CD8-positive, alpha-beta memory T cell (primary cell): ENCODE results near the gene TNIK. TPM values are rescaled to one million over a fixed set of nuclear protein-coding genes. Genes with fewer than 3 reads are reported as not detected.

ENCODE experiments used
- CTCF ChIA-PET: fragments of 350-600 bp; sonication (Branson Sonifier 250); formaldehyde crosslinking; loops from one replicate; lab custom pipeline; 2021; ENCODE audit warnings: antibody characterized with exemption; lab: Charles Lee
- POLR2A ChIA-PET: fragments of 350-600 bp; sonication (Branson Sonifier 250); formaldehyde crosslinking; loops from one replicate; lab custom pipeline; 2021; ENCODE audit warnings: antibody characterized with exemption; lab: Charles Lee
- DNase-seq, 5 donors: peaks; one replicate each; pipeline versions ENCODE4 v3.0.0 to v3.0.0-alpha.2; 2020 to 2022; ENCODE audit warnings: mixed read lengths in 1 of 5
- H3K27ac ChIP-seq: one replicate; pipeline ENCODE4 v1.7.0; 2013; ENCODE audit warnings: low read depth, mild to moderate bottlenecking, low read length, moderate library complexity
- H3K27me3 ChIP-seq: 2 replicates; pipeline ENCODE4 v1.7.0; 2013; ENCODE audit warnings: low read length, mild to moderate bottlenecking; ENCODE audit not compliant: insufficient read depth, poor library complexity, severe bottlenecking
- H3K36me3 ChIP-seq: 2 replicates; pipeline ENCODE4 v1.7.0; 2013; ENCODE audit warnings: mild to moderate bottlenecking, low read length, moderate library complexity; ENCODE audit not compliant: insufficient read depth
- H3K4me1 ChIP-seq: 2 replicates; pipeline ENCODE4 v1.7.0; 2013; ENCODE audit warnings: mild to moderate bottlenecking, low read length, moderate library complexity; ENCODE audit not compliant: insufficient read depth
- H3K4me3 ChIP-seq: 2 replicates; pipeline ENCODE4 v1.7.0; 2013; ENCODE audit warnings: mild to moderate bottlenecking, low read length
- H3K9me3 ChIP-seq: 2 replicates; pipeline ENCODE4 v1.7.0; 2013; ENCODE audit warnings: mild to moderate bottlenecking, low read length
- H3K27ac Mint-ChIP-seq, 8 donors: one replicate each; pipeline ENCODE4 v1.8.0; 2020 to 2021; ENCODE audit warnings: mixed read lengths in 8 of 8, mild to moderate bottlenecking in 6 of 8, inconsistent platforms in 3 of 8, moderate library complexity in 3 of 8
- H3K27me3 Mint-ChIP-seq, 2 donors: one replicate each; pipeline ENCODE4 v1.8.0; 2020 to 2021; ENCODE audit warnings: mixed read lengths in 2 of 2, mild to moderate bottlenecking in 1 of 2, moderate library complexity in 1 of 2
- H3K36me3 Mint-ChIP-seq, 3 donors: one replicate each; pipeline ENCODE4 v1.8.0; 2020 to 2021; ENCODE audit warnings: mixed read lengths in 3 of 3, inconsistent platforms in 1 of 3, mild to moderate bottlenecking in 1 of 3
- H3K4me1 Mint-ChIP-seq, 3 donors: one replicate each; pipeline ENCODE4 v1.8.0; 2020 to 2021; ENCODE audit warnings: mixed read lengths in 3 of 3, inconsistent platforms in 1 of 3, mild to moderate bottlenecking in 1 of 3
- H3K4me3 Mint-ChIP-seq, 7 donors: one replicate each; pipeline ENCODE4 v1.8.0; 2020 to 2021; ENCODE audit warnings: mixed read lengths in 7 of 7, mild to moderate bottlenecking in 6 of 7, moderate library complexity in 4 of 7, inconsistent platforms in 2 of 7
- H3K9me3 Mint-ChIP-seq, 5 donors: one replicate each; pipeline ENCODE4 v1.8.0; 2020 to 2022; ENCODE audit warnings: mixed read lengths in 5 of 5, mild to moderate bottlenecking in 3 of 5, moderate library complexity in 2 of 5, inconsistent platforms in 1 of 5
- polyA plus RNA-seq: library from polyadenylated mRNA; unstranded; fragments of 300-500 nt; fragmentation: Illumina TruSeq; gene quantifications from one replicate; pipeline ENCODE4 v1.2.3, GENCODE V29; 2021
- total RNA-seq, 2 experiments: library from RNA; stranded (reverse); gene quantifications; one replicate each; pipeline ENCODE4 v1.2.3, GENCODE V29; 2021

The TNIK gene
- total and polyA plus RNA-seq, 3 experiments from 2014 or later, result 15.9 to 19.2 (median 17.7) TPM

DNA sequence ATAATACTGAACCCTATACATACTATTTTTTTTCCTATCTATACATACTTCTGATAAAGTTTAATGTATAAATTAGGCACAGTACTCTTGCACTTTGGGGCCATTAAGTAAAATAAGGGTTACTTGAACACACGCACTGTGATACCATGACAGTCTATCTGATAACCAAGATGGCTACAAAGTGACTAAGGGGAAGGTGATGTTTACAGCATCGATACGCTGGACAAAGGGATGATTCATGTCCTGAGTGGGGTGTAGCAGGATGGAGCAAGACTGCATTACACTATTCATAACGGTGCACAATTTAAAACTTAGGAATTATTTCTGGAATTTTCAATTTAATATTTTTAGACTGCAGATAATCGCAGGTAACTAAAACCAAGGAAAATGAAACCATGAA, 403.7 kb downstream of the TNIK start:
- Histone ChIP-seq H3K36me3 (no peaks in the 10 kb centered on the region), H3K4me3 (no peak overlapping the region), H3K4me1 (no peaks in the 10 kb centered on the region), H3K27me3 (no peaks in the 10 kb centered on the region), H3K9me3 (no peaks in the 10 kb centered on the region), H3K27ac (no peak overlapping the region)
- peaks cover 0 to 4% (median 0%) of the 10 kb centered on the region in 3 donors for H3K4me1 Mint-ChIP-seq
- POLR2A ChIA-PET, result no interaction called here
- H3K27me3 Mint-ChIP-seq, result no peaks in the 10 kb centered on the region
- no peak overlapping the region for H3K4me3 Mint-ChIP-seq
- peaks cover 0 to 5% (median 3%) of the 10 kb centered on the region in 3 donors for H3K36me3 Mint-ChIP-seq
- no peaks in the 10 kb centered on the region for H3K9me3 Mint-ChIP-seq
- CTCF ChIA-PET, result no interaction called here
- no peak for DNase-seq
- no peak overlapping the region for H3K27ac Mint-ChIP-seq

DNA sequence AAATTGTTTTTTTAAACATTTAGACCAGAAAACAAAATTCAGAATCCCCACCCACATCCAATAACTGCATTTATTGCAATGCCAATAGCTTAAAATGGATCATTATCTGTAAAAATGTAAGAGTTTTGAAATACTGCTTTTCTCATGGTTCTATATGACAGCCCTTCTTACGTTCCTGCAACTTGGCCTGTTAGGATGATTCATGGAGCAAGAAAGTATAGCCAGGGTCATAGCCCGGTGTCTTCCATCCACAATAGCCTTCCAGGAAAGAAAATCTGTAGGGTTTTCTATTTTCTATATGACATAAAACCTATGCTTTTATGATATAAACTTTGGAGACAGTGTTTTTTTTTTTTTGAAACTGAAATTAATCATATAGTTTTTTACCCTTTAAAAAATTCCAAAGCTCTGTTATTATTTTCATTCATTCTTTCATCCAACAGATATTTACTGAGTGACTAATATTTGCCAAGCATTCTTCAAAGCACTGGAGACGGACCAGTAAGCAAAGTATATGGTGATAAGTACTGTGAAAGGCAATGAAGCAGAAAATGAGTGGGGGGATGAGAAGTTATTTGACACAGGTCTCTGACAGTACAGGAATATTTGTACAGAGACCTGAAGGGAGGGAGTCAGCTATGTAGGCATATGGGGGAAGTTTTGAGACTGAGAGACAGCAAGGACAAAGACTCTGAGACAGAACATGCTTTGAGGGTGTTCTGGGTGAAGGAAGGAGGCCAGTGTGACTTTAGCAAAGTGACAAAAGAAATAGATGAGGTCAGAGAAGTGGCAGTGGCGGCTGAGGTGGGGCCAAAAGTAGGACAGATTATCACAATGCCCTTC, 404.6 kb downstream of the TNIK start:
- H3K4me3 ChIP-seq, result no peak overlapping the region
- H3K36me3 ChIP-seq, result no peaks in the 10 kb centered on the region
- POLR2A ChIA-PET, result no interaction called here
- Mint-ChIP-seq H3K4me1 (peaks cover 0 to 4% (median 0%) of the 10 kb centered on the region in 3 donors), H3K36me3 (peaks cover 0 to 3% (median 2%) of the 10 kb centered on the region in 3 donors), H3K27me3 (no peaks in the 10 kb centered on the region), H3K4me3 (no peak overlapping the region), H3K9me3 (no peaks in the 10 kb centered on the region), H3K27ac (no peak overlapping the region)
- DNase-seq, result no peak
- no peaks in the 10 kb centered on the region for H3K4me1 ChIP-seq
- no peaks in the 10 kb centered on the region for H3K9me3 ChIP-seq
- no peaks in the 10 kb centered on the region for H3K27me3 ChIP-seq
- no peak overlapping the region for H3K27ac ChIP-seq
- CTCF ChIA-PET, result no interaction called here

- DNase-seq, result no peak
- H3K4me1 Mint-ChIP-seq, result peaks cover 0 to 4% (median 0%) of the 10 kb centered on the region in 3 donors
- H3K9me3 Mint-ChIP-seq, result no peaks in the 10 kb centered on the region
- Histone ChIP-seq H3K9me3 (no peaks in the 10 kb centered on the region), H3K4me3 (no peak overlapping the region), H3K36me3 (no peaks in the 10 kb centered on the region), H3K27ac (no peak overlapping the region), H3K4me1 (no peaks in the 10 kb centered on the region), H3K27me3 (no peaks in the 10 kb centered on the region)
- CTCF ChIA-PET, result no interaction called here
- peaks cover 0 to 3% (median 0%) of the 10 kb centered on the region in 3 donors for H3K36me3 Mint-ChIP-seq
- POLR2A ChIA-PET, result no interaction called here
- no peak overlapping the region for H3K4me3 Mint-ChIP-seq
- no peaks in the 10 kb centered on the region for H3K27me3 Mint-ChIP-seq
- H3K27ac Mint-ChIP-seq, result no peak overlapping the region
Observed at GRCh38 chr3:171054921-171055320, 405.3 kb downstream of the TNIK start.

DNA sequence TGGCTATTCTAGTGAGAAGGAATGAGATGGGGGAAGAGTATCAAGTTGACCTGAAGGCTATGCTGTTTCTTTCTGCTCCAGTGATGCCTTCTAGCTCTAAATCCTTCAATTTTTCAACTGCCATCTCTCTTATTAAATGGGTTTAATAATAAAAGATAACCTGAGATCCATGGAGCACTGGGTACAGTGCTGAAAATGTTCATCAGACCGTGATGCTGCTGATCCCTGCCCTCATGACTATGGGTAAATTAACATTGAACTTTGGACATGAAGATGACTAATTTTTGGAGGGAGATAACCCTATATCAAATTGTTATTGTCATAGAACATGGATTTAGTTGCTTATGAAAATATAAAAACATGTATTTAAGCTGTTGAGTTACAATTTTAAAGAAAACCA, 406.0 kb downstream of the TNIK start:
- no peak overlapping the region for H3K27ac ChIP-seq
- no peaks in the 10 kb centered on the region for H3K27me3 ChIP-seq
- Mint-ChIP-seq H3K27ac (no peak overlapping the region), H3K27me3 (no peaks in the 10 kb centered on the region), H3K4me3 (no peak overlapping the region), H3K4me1 (peaks cover 0 to 4% (median 0%) of the 10 kb centered on the region in 3 donors), H3K36me3 (no peaks in the 10 kb centered on the region), H3K9me3 (no peaks in the 10 kb centered on the region)
- H3K4me1 ChIP-seq, result no peaks in the 10 kb centered on the region
- ChIA-PET CTCF (interaction anchor here (1.8 kb wide), 1 partner anchor 718 kb away, joined by 5 read pairs; no protein-coding TSS in a partner anchor), POLR2A (no interaction called here)
- no peaks in the 10 kb centered on the region for H3K9me3 ChIP-seq
- no peak overlapping the region for H3K4me3 ChIP-seq
- no peaks in the 10 kb centered on the region for H3K36me3 ChIP-seq
- no peak for DNase-seq

- peaks cover 0 to 4% (median 0%) of the 10 kb centered on the region in 3 donors for H3K4me1 Mint-ChIP-seq
- ChIA-PET POLR2A (no interaction called here), CTCF (interaction anchor here (1.4 kb wide), 1 partner anchor 516 kb away, joined by 4 read pairs; no protein-coding TSS in a partner anchor)
- H3K4me3 Mint-ChIP-seq, result no peak overlapping the region
- H3K27me3 Mint-ChIP-seq, result peaks cover 4 to 10% of the 10 kb centered on the region in 2 donors
- Histone ChIP-seq H3K9me3 (no peaks in the 10 kb centered on the region), H3K27me3 (no peaks in the 10 kb centered on the region), H3K27ac (no peak overlapping the region), H3K36me3 (no peaks in the 10 kb centered on the region), H3K4me1 (no peaks in the 10 kb centered on the region), H3K4me3 (no peak overlapping the region)
- H3K27ac Mint-ChIP-seq, result peak overlapping the region in 1 of 8 donors; percentile 27
- H3K36me3 Mint-ChIP-seq, result no peaks in the 10 kb centered on the region
- peak in 3 of 5 donors; percentile 6 to 53 (median 9) for DNase-seq
- H3K9me3 Mint-ChIP-seq, result no peaks in the 10 kb centered on the region
Observed at GRCh38 chr3:171049861-171050444, 410.3 kb downstream of the TNIK start.

- H3K27me3 Mint-ChIP-seq, result peaks cover 8 to 31% of the 10 kb centered on the region in 2 donors
- no peaks in the 10 kb centered on the region for H3K9me3 Mint-ChIP-seq
- POLR2A ChIA-PET, result no interaction called here
- no peaks in the 10 kb centered on the region for H3K36me3 ChIP-seq
- H3K4me3 ChIP-seq, result no peak overlapping the region
- H3K9me3 ChIP-seq, result no peaks in the 10 kb centered on the region
- H3K27me3 ChIP-seq, result no peaks in the 10 kb centered on the region
- no peaks in the 10 kb centered on the region for H3K4me1 Mint-ChIP-seq
- no peaks in the 10 kb centered on the region for H3K4me1 ChIP-seq
- no peak overlapping the region for H3K27ac ChIP-seq
- CTCF ChIA-PET, result interaction anchor here (1.3 kb wide), 1 partner anchor 520 kb away, joined by 3 read pairs; no protein-coding TSS in a partner anchor
- H3K4me3 Mint-ChIP-seq, result no peak overlapping the region
- no peaks in the 10 kb centered on the region for H3K36me3 Mint-ChIP-seq
- no peak for DNase-seq
- H3K27ac Mint-ChIP-seq, result no peak overlapping the region
Observed at GRCh38 chr3:171046760-171047159, 413.4 kb downstream of the TNIK start.

GRCh38 chr3:171044835-171045793, 415.1 kb downstream of the TNIK start:
- Histone ChIP-seq H3K4me1 (no peaks in the 10 kb centered on the region), H3K27me3 (no peaks in the 10 kb centered on the region), H3K4me3 (no peak overlapping the region), H3K9me3 (no peaks in the 10 kb centered on the region), H3K27ac (no peak overlapping the region), H3K36me3 (no peaks in the 10 kb centered on the region)
- Mint-ChIP-seq H3K36me3 (no peaks in the 10 kb centered on the region), H3K4me1 (no peaks in the 10 kb centered on the region), H3K27ac (peak overlapping the region in 1 of 8 donors; percentile 7), H3K4me3 (no peak overlapping the region), H3K9me3 (no peaks in the 10 kb centered on the region), H3K27me3 (peaks cover 8 to 31% of the 10 kb centered on the region in 2 donors)
- ChIA-PET CTCF (no interaction called here), POLR2A (no interaction called here)
- no peak for DNase-seq
